Raji (cell line): Measurements from ENCODE around the gene HEBP1.

Experiments used
- POLR2A ChIP-seq: IDR thresholded peaks from 2 replicates; pipeline ENCODE4 v1.6.1; 2011; ENCODE audit warnings: low read depth, low read length, control low read depth; ENCODE audit not compliant: insufficient read depth

HEBP1 gene

DNA sequence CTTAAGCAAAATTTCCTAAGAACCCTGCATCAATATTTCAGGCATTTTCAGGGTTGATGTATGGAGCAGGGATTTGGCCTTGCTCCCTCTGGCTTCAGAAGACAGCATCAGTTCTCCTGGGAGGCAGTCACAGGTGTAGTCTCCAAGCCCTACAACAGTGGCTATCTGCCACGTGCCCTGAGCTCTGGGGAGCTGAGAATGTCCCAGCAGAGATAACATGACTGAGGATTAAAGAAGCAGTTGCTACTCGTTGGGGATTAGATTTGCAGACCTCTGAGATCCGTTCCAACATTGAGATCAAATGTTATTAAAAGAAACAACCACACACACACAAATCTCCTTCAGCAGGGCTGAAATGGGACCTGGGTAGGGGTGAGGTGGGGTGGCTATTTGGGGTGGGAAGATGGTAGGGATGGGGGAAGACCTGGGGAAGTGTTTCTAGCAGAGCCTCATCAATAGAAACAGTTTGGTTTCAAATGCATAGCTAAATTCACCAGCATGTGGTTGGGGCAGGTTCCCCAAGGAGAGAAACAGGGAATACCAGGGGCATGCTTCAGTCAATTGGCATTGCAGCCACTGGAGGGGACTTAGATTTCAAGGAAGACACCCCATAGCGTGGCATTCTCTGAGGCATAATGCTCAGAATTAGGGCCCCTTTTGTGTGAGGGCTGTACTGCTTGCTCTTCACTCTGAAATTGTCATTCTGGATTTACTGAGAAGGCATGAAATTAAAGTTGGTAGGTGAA lies 28.9 kb upstream of the HEBP1 start:
- no peak for TF ChIP-seq POLR2A

GRCh38 chr12:13027508-13027907 lies 27.4 kb upstream of the HEBP1 start:
- no peak for TF ChIP-seq POLR2A

DNA sequence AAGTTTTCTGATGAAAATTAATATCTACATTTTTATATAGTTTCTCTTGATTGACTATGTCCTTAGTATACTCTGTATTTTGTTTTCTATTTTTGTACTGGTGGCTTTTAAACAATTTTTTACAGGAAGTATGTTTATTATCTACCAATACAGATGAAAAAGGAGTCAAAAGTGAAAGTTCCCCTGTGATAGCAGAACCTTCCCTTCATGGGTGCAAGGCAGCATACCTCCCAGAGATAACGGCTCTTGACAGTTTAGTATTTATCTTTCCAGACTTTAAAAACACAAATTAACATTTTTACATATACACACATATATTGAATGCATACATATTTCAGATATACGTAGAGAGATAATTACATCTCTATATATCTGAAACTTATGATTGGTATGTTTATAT lies 27.0 kb upstream of the HEBP1 start:
- no peak for TF ChIP-seq POLR2A

- TF ChIP-seq POLR2A = no peak
These were observed 26.2 kb upstream of the HEBP1 start for GRCh38 chr12:13026286-13026685.

- TF ChIP-seq POLR2A = no peak
These were observed 24.5 kb upstream of the HEBP1 start for GRCh38 chr12:13024531-13024916.

GRCh38 chr12:13023811-13024530 lies 23.9 kb upstream of the HEBP1 start:
- no peak for TF ChIP-seq POLR2A

- no peak for TF ChIP-seq POLR2A
These were observed 22.8 kb upstream of the HEBP1 start for GRCh38 chr12:13022851-13023271.

GRCh38 chr12:13011098-13011497 lies 11.0 kb upstream of the HEBP1 start:
- no peak for TF ChIP-seq POLR2A

GRCh38 chr12:13008741-13009380 lies 8.8 kb upstream of the HEBP1 start:
- no peak for TF ChIP-seq POLR2A

GRCh38 chr12:13007496-13008233 lies 7.6 kb upstream of the HEBP1 start:
- no peak for TF ChIP-seq POLR2A

GRCh38 chr12:13005649-13006048 lies 5.6 kb upstream of the HEBP1 start:
- no peak for TF ChIP-seq POLR2A

DNA sequence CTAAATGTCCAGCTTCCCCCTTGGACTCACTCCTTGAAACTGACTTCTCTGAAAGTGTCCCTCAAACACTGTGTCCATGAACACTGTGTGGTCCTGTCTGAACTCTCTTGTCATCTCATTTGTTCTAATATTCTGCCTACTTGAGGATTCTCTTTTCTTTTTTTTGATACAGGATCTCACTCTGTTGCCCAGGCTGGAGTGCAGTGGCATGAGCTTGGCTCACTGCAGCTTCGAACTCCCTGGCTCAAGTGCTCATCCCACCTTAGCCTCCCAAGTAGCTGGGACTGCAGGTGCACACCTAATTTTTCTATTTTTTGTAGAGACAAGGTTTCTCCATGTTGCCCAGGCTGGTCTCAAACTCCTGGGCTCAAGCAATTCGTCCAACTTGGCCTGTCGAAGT lies 4.9 kb upstream of the HEBP1 start:
- no peak for TF ChIP-seq POLR2A

DNA sequence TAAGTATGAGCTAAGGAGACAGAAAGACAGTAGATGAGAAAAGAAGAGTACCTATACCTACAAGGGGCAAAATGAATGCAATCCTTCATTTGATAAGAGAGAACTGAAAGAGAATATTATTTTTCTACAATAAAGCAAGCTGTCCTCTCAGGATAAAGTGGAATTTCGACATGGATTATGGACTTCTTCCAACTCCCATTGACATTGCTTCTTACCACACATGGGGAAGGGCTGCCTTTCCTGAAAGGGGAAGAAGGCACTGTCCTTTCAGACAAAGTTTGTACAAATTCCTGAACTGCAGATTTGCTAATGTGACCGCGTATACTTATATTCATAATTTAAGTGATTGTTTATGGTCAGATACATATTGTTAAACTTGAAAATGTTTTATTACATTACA lies 4.3 kb upstream of the HEBP1 start:
- TF ChIP-seq POLR2A = no peak

- no peak for TF ChIP-seq POLR2A
These were observed 2.4 kb upstream of the HEBP1 start for GRCh38 chr12:13002301-13003097.

DNA sequence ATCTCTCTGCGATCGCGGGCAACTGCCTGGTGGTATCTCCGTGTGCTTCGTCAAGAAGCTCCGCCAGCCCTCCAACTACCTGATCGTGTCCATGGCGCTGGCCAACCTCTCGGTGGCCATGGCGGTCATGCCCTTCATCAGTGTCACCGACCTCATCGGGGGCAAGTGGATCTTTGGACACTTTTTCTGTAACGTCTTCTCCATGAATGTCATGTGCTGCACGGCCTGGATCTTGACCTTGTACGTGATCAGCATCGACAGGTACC lies 1.6 kb upstream of the HEBP1 start:
- no peak for TF ChIP-seq POLR2A
